ENCODE data around the gene DNAJC28. TPM values are rescaled to one million over a fixed set of nuclear protein-coding genes. Genes with fewer than 3 reads are reported as not detected.
A peak's percentile ranks its signal among the peaks of the same experiment; 100 is the strongest.
"Not testable (repeated sequence)": the region's sequence is repeated elsewhere in the genome, so short reads cannot be mapped to it uniquely, and the experiment has no call there.

DNAJC28 gene
- total and polyA plus RNA-seq, 4 donors: 5.4 to 6.2 (median 5.8) TPM

GRCh38 chr21:33473344-33473743, 18.2 kb downstream of the DNAJC28 start:
- Histone ChIP-seq H3K4me3 (ENCODE audit: low read depth, low read length) (no peak overlapping the region), H3K36me3 (ENCODE audit: control insufficient read depth, insufficient read depth, low read length) (no peaks in the 10 kb centered on the region), H3K9me3 (ENCODE audit: control insufficient read depth, insufficient read depth, low read length) (no peaks in the 10 kb centered on the region), H3K27me3 (ENCODE audit: control insufficient read depth, insufficient read depth, low read length) (no peaks in the 10 kb centered on the region), H3K4me1 (ENCODE audit: control insufficient read depth, insufficient read depth, low read length) (peaks cover 7% of the 10 kb centered on the region), H3K27ac (ENCODE audit: low read depth, low read length) (no peak overlapping the region)
- no peak for DNase-seq (ENCODE audit: low read depth in 4 of 6, low spot score in 6 of 6)
- 100% methylated on average over 1 of the region's 3 CpGs for WGBS (ENCODE audit: insufficient coverage)

- Histone ChIP-seq H3K27me3 (ENCODE audit: control insufficient read depth, insufficient read depth, low read length) (no peaks in the 10 kb centered on the region), H3K36me3 (ENCODE audit: control insufficient read depth, insufficient read depth, low read length) (no peaks in the 10 kb centered on the region), H3K4me3 (ENCODE audit: low read depth, low read length) (no peak overlapping the region), H3K4me1 (ENCODE audit: control insufficient read depth, insufficient read depth, low read length) (no peaks in the 10 kb centered on the region), H3K27ac (ENCODE audit: low read depth, low read length) (no peak overlapping the region), H3K9me3 (ENCODE audit: control insufficient read depth, insufficient read depth, low read length) (no peaks in the 10 kb centered on the region)
- no CpG with 5 or more reads among the region's 2 CpGs for WGBS (ENCODE audit: insufficient coverage)
- no peak for DNase-seq (ENCODE audit: low read depth in 4 of 6, low spot score in 6 of 6)
These were observed 20.8 kb downstream of the DNAJC28 start for GRCh38 chr21:33470701-33471100.

- WGBS (ENCODE audit: insufficient coverage): 97% methylated on average over 4 of the region's 4 CpGs
- H3K9me3 ChIP-seq (ENCODE audit: control insufficient read depth, insufficient read depth, low read length); H3K27me3 ChIP-seq (ENCODE audit: control insufficient read depth, insufficient read depth, low read length); DNase-seq (ENCODE audit: low read depth in 4 of 6, low spot score in 6 of 6); H3K27ac ChIP-seq (ENCODE audit: low read depth, low read length); H3K4me3 ChIP-seq (ENCODE audit: low read depth, low read length); H3K36me3 ChIP-seq (ENCODE audit: control insufficient read depth, insufficient read depth, low read length); H3K4me1 ChIP-seq (ENCODE audit: control insufficient read depth, insufficient read depth, low read length): not testable (repeated sequence)
These were observed 22.3 kb downstream of the DNAJC28 start for GRCh38 chr21:33469183-33469582.

GRCh38 chr21:33461538-33462250, 29.8 kb downstream of the DNAJC28 start:
- H3K4me3 ChIP-seq (ENCODE audit: low read depth, low read length): no peak overlapping the region
- 100% methylated on average over 1 of the region's 5 CpGs for WGBS (ENCODE audit: insufficient coverage)
- no peaks in the 10 kb centered on the region for H3K27me3 ChIP-seq (ENCODE audit: control insufficient read depth, insufficient read depth, low read length)
- H3K4me1 ChIP-seq (ENCODE audit: control insufficient read depth, insufficient read depth, low read length): no peaks in the 10 kb centered on the region
- H3K27ac ChIP-seq (ENCODE audit: low read depth, low read length): no peak overlapping the region
- no peak for DNase-seq (ENCODE audit: low read depth in 4 of 6, low spot score in 6 of 6)
- no peaks in the 10 kb centered on the region for H3K9me3 ChIP-seq (ENCODE audit: control insufficient read depth, insufficient read depth, low read length)
- H3K36me3 ChIP-seq (ENCODE audit: control insufficient read depth, insufficient read depth, low read length): peaks cover 8% of the 10 kb centered on the region

- no peak for DNase-seq (ENCODE audit: low read depth in 4 of 6, low spot score in 6 of 6)
- H3K27me3 ChIP-seq (ENCODE audit: control insufficient read depth, insufficient read depth, low read length): no peaks in the 10 kb centered on the region
- 100% methylated on average over 2 of the region's 3 CpGs for WGBS (ENCODE audit: insufficient coverage)
- H3K9me3 ChIP-seq (ENCODE audit: control insufficient read depth, insufficient read depth, low read length): no peaks in the 10 kb centered on the region
- no peaks in the 10 kb centered on the region for H3K4me1 ChIP-seq (ENCODE audit: control insufficient read depth, insufficient read depth, low read length)
- H3K27ac ChIP-seq (ENCODE audit: low read depth, low read length): no peak overlapping the region
- H3K36me3 ChIP-seq (ENCODE audit: control insufficient read depth, insufficient read depth, low read length): peaks cover 12% of the 10 kb centered on the region
- no peak overlapping the region for H3K4me3 ChIP-seq (ENCODE audit: low read depth, low read length)
These were observed 32.7 kb downstream of the DNAJC28 start for GRCh38 chr21:33458861-33459260.

- H3K4me1 ChIP-seq (ENCODE audit: control insufficient read depth, insufficient read depth, low read length): no peaks in the 10 kb centered on the region
- no peaks in the 10 kb centered on the region for H3K9me3 ChIP-seq (ENCODE audit: control insufficient read depth, insufficient read depth, low read length)
- peaks cover 7% of the 10 kb centered on the region for H3K36me3 ChIP-seq (ENCODE audit: control insufficient read depth, insufficient read depth, low read length)
- H3K4me3 ChIP-seq (ENCODE audit: low read depth, low read length): no peak overlapping the region
- no peak overlapping the region for H3K27ac ChIP-seq (ENCODE audit: low read depth, low read length)
- no peaks in the 10 kb centered on the region for H3K27me3 ChIP-seq (ENCODE audit: control insufficient read depth, insufficient read depth, low read length)
- 100% methylated on average over 1 of the region's 6 CpGs for WGBS (ENCODE audit: insufficient coverage)
- no peak for DNase-seq (ENCODE audit: low read depth in 4 of 6, low spot score in 6 of 6)
These were observed 35.6 kb downstream of the DNAJC28 start for GRCh38 chr21:33455686-33456446.

GRCh38 chr21:33452362-33452761, 39.2 kb downstream of the DNAJC28 start:
- Histone ChIP-seq H3K27me3 (ENCODE audit: control insufficient read depth, insufficient read depth, low read length) (no peaks in the 10 kb centered on the region), H3K36me3 (ENCODE audit: control insufficient read depth, insufficient read depth, low read length) (peaks cover 10% of the 10 kb centered on the region), H3K4me3 (ENCODE audit: low read depth, low read length) (no peak overlapping the region), H3K9me3 (ENCODE audit: control insufficient read depth, insufficient read depth, low read length) (no peaks in the 10 kb centered on the region), H3K4me1 (ENCODE audit: control insufficient read depth, insufficient read depth, low read length) (no peaks in the 10 kb centered on the region), H3K27ac (ENCODE audit: low read depth, low read length) (no peak overlapping the region)
- no CpG with 5 or more reads among the region's 3 CpGs for WGBS (ENCODE audit: insufficient coverage)
- DNase-seq (ENCODE audit: low read depth in 4 of 6, low spot score in 6 of 6): no peak

GRCh38 chr21:33451634-33452071, 39.9 kb downstream of the DNAJC28 start:
- Histone ChIP-seq H3K36me3 (ENCODE audit: control insufficient read depth, insufficient read depth, low read length) (peaks cover 7% of the 10 kb centered on the region), H3K4me1 (ENCODE audit: control insufficient read depth, insufficient read depth, low read length) (no peaks in the 10 kb centered on the region), H3K9me3 (ENCODE audit: control insufficient read depth, insufficient read depth, low read length) (no peaks in the 10 kb centered on the region), H3K4me3 (ENCODE audit: low read depth, low read length) (no peak overlapping the region), H3K27ac (ENCODE audit: low read depth, low read length) (no peak overlapping the region), H3K27me3 (ENCODE audit: control insufficient read depth, insufficient read depth, low read length) (no peaks in the 10 kb centered on the region)
- DNase-seq (ENCODE audit: low read depth in 4 of 6, low spot score in 6 of 6): no peak
- WGBS (ENCODE audit: insufficient coverage): 88% methylated on average over 1 of the region's 1 CpG

GRCh38 chr21:33449616-33450015, 41.9 kb downstream of the DNAJC28 start:
- H3K9me3 ChIP-seq (ENCODE audit: control insufficient read depth, insufficient read depth, low read length): no peaks in the 10 kb centered on the region
- H3K36me3 ChIP-seq (ENCODE audit: control insufficient read depth, insufficient read depth, low read length): peaks cover 9% of the 10 kb centered on the region
- no peaks in the 10 kb centered on the region for H3K4me1 ChIP-seq (ENCODE audit: control insufficient read depth, insufficient read depth, low read length)
- no CpG with 5 or more reads among the region's 4 CpGs for WGBS (ENCODE audit: insufficient coverage)
- DNase-seq (ENCODE audit: low read depth in 4 of 6, low spot score in 6 of 6): peak in 1 of 6 donors; percentile 66
- no peaks in the 10 kb centered on the region for H3K27me3 ChIP-seq (ENCODE audit: control insufficient read depth, insufficient read depth, low read length)
- no peak overlapping the region for H3K27ac ChIP-seq (ENCODE audit: low read depth, low read length)
- no peak overlapping the region for H3K4me3 ChIP-seq (ENCODE audit: low read depth, low read length)

GRCh38 chr21:33446620-33447019, 44.9 kb downstream of the DNAJC28 start:
- peaks cover 15% of the 10 kb centered on the region for H3K36me3 ChIP-seq (ENCODE audit: control insufficient read depth, insufficient read depth, low read length)
- not testable (repeated sequence) for H3K4me1 ChIP-seq (ENCODE audit: control insufficient read depth, insufficient read depth, low read length); H3K4me3 ChIP-seq (ENCODE audit: low read depth, low read length); H3K9me3 ChIP-seq (ENCODE audit: control insufficient read depth, insufficient read depth, low read length); DNase-seq (ENCODE audit: low read depth in 4 of 6, low spot score in 6 of 6); H3K27me3 ChIP-seq (ENCODE audit: control insufficient read depth, insufficient read depth, low read length); H3K27ac ChIP-seq (ENCODE audit: low read depth, low read length)
- WGBS (ENCODE audit: insufficient coverage): 89% methylated on average over 5 of the region's 6 CpGs

All from spinal cord (tissue), 10 donors.